ENCODE data around the gene STARD10.
A peak's percentile ranks its signal among the peaks of the same experiment; 100 is the strongest.

The STARD10 gene

DNA sequence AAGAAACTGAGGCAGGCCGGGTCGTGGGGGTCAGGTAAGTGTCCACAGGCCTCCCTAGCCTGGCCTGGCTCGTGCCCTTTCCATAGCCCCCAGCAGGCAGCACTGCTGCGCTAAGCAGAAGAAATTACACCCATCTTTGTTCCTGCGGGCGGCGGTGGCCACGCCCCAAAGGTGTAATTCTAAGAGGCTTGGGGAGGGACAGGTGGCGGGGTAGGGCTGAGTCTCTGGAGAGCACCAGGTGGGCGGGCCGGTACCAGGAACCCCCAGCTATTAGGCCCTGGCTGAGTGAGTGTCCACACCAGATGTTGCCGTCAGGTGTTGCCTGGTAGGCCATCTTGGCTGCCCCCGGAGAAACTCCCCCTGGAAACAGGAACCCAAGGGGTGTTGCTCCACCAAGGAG, 29.3 kb downstream of the STARD10 start:
- no peak overlapping the region for H3K9ac ChIP-seq (ENCODE audit: low read depth, low read length)
- no peak overlapping the region for H3K4me3 ChIP-seq (ENCODE audit: low read depth, low read length)
- no peaks in the 10 kb centered on the region for H3K9me3 ChIP-seq (ENCODE audit: control insufficient read depth, insufficient read depth, low read length)
- no peaks in the 10 kb centered on the region for H3K36me3 ChIP-seq (ENCODE audit: control insufficient read depth, insufficient read depth, low read length)
- H3K27me3 ChIP-seq (ENCODE audit: control insufficient read depth, insufficient read depth, low read length) = no peaks in the 10 kb centered on the region
- H3K4me1 ChIP-seq (ENCODE audit: control insufficient read depth, insufficient read depth, low read length) = peaks cover 9% of the 10 kb centered on the region

DNA sequence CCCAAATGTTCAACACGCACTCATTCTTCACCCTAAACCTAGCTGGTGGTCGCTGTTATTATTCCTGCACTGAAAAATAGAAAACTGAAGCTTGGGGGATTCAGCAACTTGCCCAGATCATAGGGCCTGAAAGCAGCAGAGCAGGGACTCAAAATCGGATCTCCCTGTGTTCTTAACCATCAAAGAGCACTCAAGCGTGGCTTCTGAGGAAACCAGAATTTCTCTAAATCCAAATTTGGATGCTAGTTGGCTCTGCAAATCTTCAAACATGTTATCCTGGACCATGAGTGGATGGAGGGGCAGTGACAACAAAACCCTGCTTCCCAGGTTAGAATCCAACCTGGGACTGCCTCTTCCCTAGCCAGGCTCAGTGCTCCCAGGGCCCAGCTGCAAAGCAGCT, 30.0 kb downstream of the STARD10 start:
- peak overlapping the region; percentile 9 for H3K9ac ChIP-seq (ENCODE audit: low read depth, low read length)
- H3K27me3 ChIP-seq (ENCODE audit: control insufficient read depth, insufficient read depth, low read length) = no peaks in the 10 kb centered on the region
- no peaks in the 10 kb centered on the region for H3K36me3 ChIP-seq (ENCODE audit: control insufficient read depth, insufficient read depth, low read length)
- H3K4me1 ChIP-seq (ENCODE audit: control insufficient read depth, insufficient read depth, low read length) = peaks cover 6% of the 10 kb centered on the region
- H3K4me3 ChIP-seq (ENCODE audit: low read depth, low read length) = no peak overlapping the region
- no peaks in the 10 kb centered on the region for H3K9me3 ChIP-seq (ENCODE audit: control insufficient read depth, insufficient read depth, low read length)

DNA sequence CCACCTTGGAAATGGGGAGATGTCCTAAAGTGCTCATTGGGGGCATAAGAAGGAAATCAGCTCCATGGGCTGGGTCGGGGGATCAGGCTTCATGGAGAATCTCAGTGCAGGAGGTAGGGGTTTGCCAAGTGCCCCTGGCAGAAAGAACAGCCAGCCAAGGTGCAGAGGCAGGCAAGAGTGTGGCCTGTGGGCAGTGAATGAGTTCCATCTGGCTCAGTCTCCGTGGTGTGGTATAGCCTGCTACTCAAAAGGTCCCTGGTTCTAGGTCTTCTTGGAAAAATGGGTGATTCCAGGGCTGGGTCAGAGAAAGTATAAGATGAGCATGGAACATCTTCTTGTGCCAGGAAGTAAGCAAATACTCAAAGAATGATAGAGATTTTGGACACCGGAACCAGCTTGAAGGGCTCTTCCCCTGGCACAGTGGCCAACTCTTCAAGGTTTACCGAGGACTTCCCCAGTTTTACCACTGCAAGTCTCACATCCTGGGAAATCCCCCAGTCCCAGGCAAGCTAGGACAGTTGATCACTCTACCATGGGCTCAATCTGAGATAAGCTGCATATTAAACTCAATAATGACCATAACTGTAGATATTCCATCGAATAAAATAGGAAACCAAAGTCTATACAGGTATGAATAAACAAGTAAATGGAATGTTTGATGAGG, 31.1 kb downstream of the STARD10 start:
- no peaks in the 10 kb centered on the region for H3K27me3 ChIP-seq (ENCODE audit: control insufficient read depth, insufficient read depth, low read length)
- H3K36me3 ChIP-seq (ENCODE audit: control insufficient read depth, insufficient read depth, low read length) = peaks cover 1% of the 10 kb centered on the region
- H3K4me3 ChIP-seq (ENCODE audit: low read depth, low read length) = no peak overlapping the region
- H3K9ac ChIP-seq (ENCODE audit: low read depth, low read length) = no peak overlapping the region
- H3K4me1 ChIP-seq (ENCODE audit: control insufficient read depth, insufficient read depth, low read length) = peaks cover 5% of the 10 kb centered on the region
- H3K9me3 ChIP-seq (ENCODE audit: control insufficient read depth, insufficient read depth, low read length) = no peaks in the 10 kb centered on the region

DNA sequence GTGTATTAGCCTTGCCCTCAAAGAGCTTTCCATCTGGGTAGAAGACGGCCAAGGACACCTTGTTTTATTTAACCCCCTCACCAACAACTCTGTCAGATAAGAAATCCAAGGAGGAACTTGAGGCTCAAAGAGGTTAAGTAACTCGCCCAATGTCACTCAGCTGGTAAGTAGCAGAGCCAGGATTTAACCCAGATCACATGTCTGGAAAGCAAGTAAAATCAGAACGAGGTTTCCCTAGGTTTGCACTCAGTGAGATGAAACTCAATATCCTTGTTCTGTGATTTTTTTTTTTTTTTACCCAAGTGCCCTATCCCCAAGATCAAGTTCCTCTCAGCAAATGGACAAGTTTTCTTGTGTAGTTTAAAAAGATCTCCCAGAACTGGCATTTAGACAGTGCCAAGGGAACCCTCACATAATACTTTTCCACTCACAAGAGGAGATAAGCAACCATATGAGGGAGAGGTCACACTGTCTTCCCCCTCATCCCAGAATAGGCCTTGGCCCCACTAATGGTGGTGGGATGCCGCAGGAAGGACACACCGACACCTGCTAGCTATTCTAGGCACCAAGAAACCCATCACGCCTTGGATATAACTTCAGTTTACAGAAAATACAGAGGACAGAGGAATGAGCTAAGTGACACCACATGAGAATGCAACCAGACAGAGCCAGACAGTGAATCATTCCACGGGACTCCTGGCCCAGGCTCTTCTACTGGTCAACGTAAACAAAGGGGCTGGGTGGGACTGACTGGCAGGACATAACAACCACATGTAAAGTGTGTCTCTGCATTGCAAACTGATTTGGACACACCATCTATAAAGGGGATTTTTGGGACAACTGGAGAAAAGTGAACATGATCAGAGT, 33.1 kb downstream of the STARD10 start:
- H3K4me1 ChIP-seq (ENCODE audit: control insufficient read depth, insufficient read depth, low read length) = peaks cover 5% of the 10 kb centered on the region
- no peak overlapping the region for H3K9ac ChIP-seq (ENCODE audit: low read depth, low read length)
- no peaks in the 10 kb centered on the region for H3K9me3 ChIP-seq (ENCODE audit: control insufficient read depth, insufficient read depth, low read length)

DNA sequence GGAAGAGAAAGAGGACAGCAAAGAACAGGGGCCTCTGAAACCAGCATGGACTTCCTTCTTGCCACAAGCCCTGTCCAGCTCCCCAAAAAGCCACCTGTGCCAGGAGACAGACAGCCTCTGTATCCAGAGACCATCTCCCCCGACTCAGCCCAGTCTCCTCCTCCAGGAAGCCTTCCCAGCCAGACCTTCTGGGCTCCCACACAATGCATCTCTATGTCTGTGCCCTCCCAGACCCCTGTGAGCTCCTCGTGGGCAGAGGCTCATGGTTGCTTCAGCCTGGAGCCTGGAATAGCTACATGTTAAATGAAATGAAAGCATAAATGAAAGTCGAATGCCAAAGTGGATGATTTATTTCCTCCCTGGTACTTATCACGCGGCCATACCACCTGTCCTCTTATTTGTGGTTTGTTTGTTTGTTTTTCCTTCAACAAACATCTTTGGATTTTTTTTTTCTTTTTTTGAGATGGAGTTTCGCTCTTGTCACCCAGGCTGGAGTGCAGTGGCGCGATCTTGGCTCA, 34.3 kb downstream of the STARD10 start:
- H3K36me3 ChIP-seq (ENCODE audit: control insufficient read depth, insufficient read depth, low read length) = peaks cover 3% of the 10 kb centered on the region
- no peaks in the 10 kb centered on the region for H3K27me3 ChIP-seq (ENCODE audit: control insufficient read depth, insufficient read depth, low read length)
- peaks cover 5% of the 10 kb centered on the region for H3K4me1 ChIP-seq (ENCODE audit: control insufficient read depth, insufficient read depth, low read length)
- no peaks in the 10 kb centered on the region for H3K9me3 ChIP-seq (ENCODE audit: control insufficient read depth, insufficient read depth, low read length)
- H3K9ac ChIP-seq (ENCODE audit: low read depth, low read length) = no peak overlapping the region
- H3K4me3 ChIP-seq (ENCODE audit: low read depth, low read length) = no peak overlapping the region

More for the DNA sequence above, 33.1 kb downstream of the STARD10 start:
- Histone ChIP-seq H3K4me3 (ENCODE audit: low read depth, low read length) (no peak overlapping the region), H3K36me3 (ENCODE audit: control insufficient read depth, insufficient read depth, low read length) (peaks cover 3% of the 10 kb centered on the region), H3K27me3 (ENCODE audit: control insufficient read depth, insufficient read depth, low read length) (no peaks in the 10 kb centered on the region)

DNA sequence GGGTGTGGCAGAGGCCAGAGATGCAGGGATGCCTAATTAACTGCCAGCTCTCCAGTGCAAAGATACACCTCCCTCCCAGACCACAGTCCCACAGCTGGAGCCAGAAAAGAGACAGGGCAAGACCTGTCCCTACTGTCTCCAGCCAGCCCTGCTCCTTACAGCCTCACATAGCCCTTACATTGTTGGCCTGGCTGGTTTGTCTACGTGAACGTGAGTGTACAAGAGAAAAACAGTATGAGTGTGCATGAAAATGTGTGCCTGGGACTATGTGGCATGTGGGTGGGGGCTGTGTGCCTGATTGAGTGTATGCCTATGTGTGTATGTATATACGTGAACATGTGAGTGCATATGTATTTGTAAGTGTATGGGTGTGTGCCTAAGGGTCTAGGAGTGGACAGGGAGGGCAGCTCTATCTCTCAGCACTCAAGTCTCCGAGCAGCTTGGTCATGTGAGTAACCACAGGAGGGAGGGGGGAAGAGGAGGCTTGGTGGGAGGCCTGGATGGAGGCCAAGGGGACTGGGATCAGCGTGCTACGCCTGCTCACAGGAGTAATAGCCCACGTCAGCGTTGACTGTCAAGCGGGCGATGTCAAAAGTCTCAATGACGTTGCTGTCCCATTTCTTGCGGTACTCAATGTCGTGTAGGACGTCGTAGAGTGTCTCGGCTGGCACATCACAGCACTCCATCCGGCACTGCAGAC, 35.0 kb downstream of the STARD10 start:
- Histone ChIP-seq H3K4me1 (ENCODE audit: control insufficient read depth, insufficient read depth, low read length) (peaks cover 4% of the 10 kb centered on the region), H3K36me3 (ENCODE audit: control insufficient read depth, insufficient read depth, low read length) (peaks cover 3% of the 10 kb centered on the region), H3K27me3 (ENCODE audit: control insufficient read depth, insufficient read depth, low read length) (peaks cover 5% of the 10 kb centered on the region), H3K9me3 (ENCODE audit: control insufficient read depth, insufficient read depth, low read length) (no peaks in the 10 kb centered on the region), H3K4me3 (ENCODE audit: low read depth, low read length) (no peak overlapping the region), H3K9ac (ENCODE audit: low read depth, low read length) (no peak overlapping the region)

DNA sequence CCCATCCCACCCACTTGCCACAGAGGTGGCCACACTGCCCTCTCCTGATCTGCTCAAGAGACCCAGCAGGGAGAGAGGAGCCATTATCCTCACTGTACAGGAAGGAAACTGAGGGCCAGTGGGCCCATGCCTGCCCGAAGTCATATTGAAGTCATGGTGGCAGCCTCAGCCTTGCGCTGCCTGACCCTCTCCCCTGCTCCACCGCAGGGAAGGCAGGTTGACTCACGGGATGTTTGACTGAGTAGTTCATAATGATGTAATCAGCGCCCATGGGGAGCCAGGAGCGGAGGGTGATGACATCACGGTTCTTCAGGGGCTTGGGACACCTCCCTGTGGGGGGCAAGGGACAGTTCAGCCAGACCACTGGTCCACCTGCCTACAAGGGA, 35.5 kb downstream of the STARD10 start:
- H3K27me3 ChIP-seq (ENCODE audit: control insufficient read depth, insufficient read depth, low read length) = peaks cover 7% of the 10 kb centered on the region
- H3K9me3 ChIP-seq (ENCODE audit: control insufficient read depth, insufficient read depth, low read length) = no peaks in the 10 kb centered on the region
- H3K4me3 ChIP-seq (ENCODE audit: low read depth, low read length) = no peak overlapping the region
- peaks cover 4% of the 10 kb centered on the region for H3K4me1 ChIP-seq (ENCODE audit: control insufficient read depth, insufficient read depth, low read length)
- H3K36me3 ChIP-seq (ENCODE audit: control insufficient read depth, insufficient read depth, low read length) = peaks cover 3% of the 10 kb centered on the region
- no peak overlapping the region for H3K9ac ChIP-seq (ENCODE audit: low read depth, low read length)

DNA sequence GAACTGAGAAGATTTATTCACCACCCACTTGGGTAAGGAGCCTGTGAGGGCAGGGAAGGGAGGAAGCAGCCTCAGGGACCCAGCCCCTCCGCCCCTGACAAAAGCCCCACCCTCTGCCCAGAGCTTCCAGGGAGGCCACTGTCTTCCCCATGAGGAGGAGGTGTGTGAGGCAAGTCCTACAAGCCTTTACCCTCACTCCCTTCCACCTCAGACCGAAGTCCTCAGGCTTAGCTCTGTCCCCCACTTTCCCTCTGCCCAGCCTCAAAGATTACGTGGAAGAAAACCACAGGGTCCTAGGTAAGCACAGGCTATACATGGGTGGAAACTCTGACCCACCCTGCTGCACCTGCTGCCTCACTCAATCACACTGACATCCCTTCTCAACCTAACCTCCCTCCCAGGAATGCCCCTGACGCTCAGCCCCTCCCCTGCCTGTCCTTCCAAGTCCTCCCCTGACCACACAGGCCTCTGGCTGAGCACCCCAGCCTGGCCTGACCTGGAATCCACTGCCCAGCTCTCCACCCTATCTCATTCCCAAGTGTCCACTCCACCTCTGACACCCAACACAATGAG, 38.0 kb downstream of the STARD10 start:
- H3K9me3 ChIP-seq (ENCODE audit: control insufficient read depth, insufficient read depth, low read length) = no peaks in the 10 kb centered on the region

DNA sequence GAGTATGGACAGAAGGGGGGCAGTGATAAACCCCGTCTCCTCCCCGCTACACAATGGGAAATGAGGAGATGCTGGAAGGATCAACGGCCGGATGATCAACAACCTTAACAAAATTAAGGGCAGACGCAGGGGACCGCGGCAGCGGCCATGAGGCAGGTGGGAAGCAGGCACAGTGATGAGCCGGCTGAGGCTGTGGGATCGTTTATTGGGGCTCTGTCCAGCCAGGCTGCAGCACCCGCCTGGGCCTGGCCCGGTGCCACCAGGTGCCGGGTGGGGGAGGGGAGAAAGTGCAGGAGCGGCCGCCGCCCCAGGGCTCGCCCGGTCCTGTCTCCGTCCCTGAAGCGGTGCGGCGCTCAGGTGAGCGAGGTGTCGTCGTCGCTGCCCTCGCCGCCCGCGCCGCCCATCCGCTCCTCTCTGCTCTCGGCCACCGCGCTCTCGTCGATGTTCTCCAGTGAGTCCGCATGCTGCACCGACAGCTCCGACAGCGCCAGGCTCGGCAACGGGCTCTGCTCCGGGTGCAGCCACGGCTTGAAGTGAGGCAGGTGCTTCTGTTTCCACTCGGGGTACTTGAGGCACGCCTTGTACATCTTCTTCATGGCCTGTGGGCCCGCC, 39.2 kb downstream of the STARD10 start:
- peaks cover 3% of the 10 kb centered on the region for H3K36me3 ChIP-seq (ENCODE audit: control insufficient read depth, insufficient read depth, low read length)
- peaks cover 11% of the 10 kb centered on the region for H3K4me1 ChIP-seq (ENCODE audit: control insufficient read depth, insufficient read depth, low read length)
- H3K4me3 ChIP-seq (ENCODE audit: low read depth, low read length) = no peak overlapping the region
- H3K9me3 ChIP-seq (ENCODE audit: control insufficient read depth, insufficient read depth, low read length) = no peaks in the 10 kb centered on the region
- peaks cover 7% of the 10 kb centered on the region for H3K27me3 ChIP-seq (ENCODE audit: control insufficient read depth, insufficient read depth, low read length)
- no peak overlapping the region for H3K9ac ChIP-seq (ENCODE audit: low read depth, low read length)

More for the DNA sequence above, 38.0 kb downstream of the STARD10 start:
- H3K36me3 ChIP-seq (ENCODE audit: control insufficient read depth, insufficient read depth, low read length) = peaks cover 3% of the 10 kb centered on the region
- no peak overlapping the region for H3K9ac ChIP-seq (ENCODE audit: low read depth, low read length)
- peaks cover 7% of the 10 kb centered on the region for H3K27me3 ChIP-seq (ENCODE audit: control insufficient read depth, insufficient read depth, low read length)
- no peak overlapping the region for H3K4me3 ChIP-seq (ENCODE audit: low read depth, low read length)
- peaks cover 11% of the 10 kb centered on the region for H3K4me1 ChIP-seq (ENCODE audit: control insufficient read depth, insufficient read depth, low read length)

DNA sequence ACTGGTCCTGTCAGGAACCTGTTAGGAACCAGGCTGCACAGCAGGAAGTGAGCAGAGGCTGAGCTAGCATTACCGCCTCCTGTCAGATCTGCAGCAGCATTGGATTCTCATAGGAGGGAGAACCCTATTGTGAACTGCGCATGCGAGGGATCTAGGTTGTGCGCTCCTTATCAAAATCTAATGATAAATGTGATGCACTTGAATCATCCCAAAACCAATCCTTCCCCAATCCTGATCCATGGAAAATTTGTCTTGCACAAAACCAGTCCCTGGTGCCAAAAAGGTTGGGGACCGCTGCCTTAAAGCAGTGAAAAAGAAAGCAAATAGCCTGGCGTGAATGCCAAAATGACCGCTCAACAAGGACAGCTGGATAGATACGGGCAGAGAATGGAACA, 39.7 kb downstream of the STARD10 start:
- Histone ChIP-seq H3K9me3 (ENCODE audit: control insufficient read depth, insufficient read depth, low read length) (no peaks in the 10 kb centered on the region), H3K36me3 (ENCODE audit: control insufficient read depth, insufficient read depth, low read length) (peaks cover 3% of the 10 kb centered on the region), H3K4me3 (ENCODE audit: low read depth, low read length) (no peak overlapping the region), H3K27me3 (ENCODE audit: control insufficient read depth, insufficient read depth, low read length) (peaks cover 7% of the 10 kb centered on the region), H3K4me1 (ENCODE audit: control insufficient read depth, insufficient read depth, low read length) (peaks cover 11% of the 10 kb centered on the region), H3K9ac (ENCODE audit: low read depth, low read length) (no peak overlapping the region)

All from iPS-15b (cell line).